GM18502 (cell line): ENCODE data around the gene COL2A1.

ENCODE experiments used
- ATAC-seq: cut with Tn5 transposase; IDR thresholded peaks from one replicate; pipeline ENCODE4 v1.9.1; 2021; ENCODE audit warnings: mild to moderate bottlenecking; ENCODE audit not compliant: unreplicated experiment, poor library complexity

The COL2A1 gene

GRCh38 chr12:48004053-48004941 lies at the start of gene COL2A1:
TSS of gene COL2A1 (minus strand) at chr12:48004476. CDS start at chr12:48004321, 155 bp downstream.
- ATAC-seq: no peak

- no peak for ATAC-seq
Observed at GRCh38 chr12:48053883-48054282, 49.6 kb upstream of the COL2A1 start.

GRCh38 chr12:48053122-48053521 lies 48.8 kb upstream of the COL2A1 start:
- ATAC-seq: no peak

- no peak for ATAC-seq
Observed at GRCh38 chr12:48051681-48052080, 47.4 kb upstream of the COL2A1 start.

GRCh38 chr12:48050174-48050573 lies 45.9 kb upstream of the COL2A1 start:
- no peak for ATAC-seq

GRCh38 chr12:48045965-48046518 lies 41.8 kb upstream of the COL2A1 start:
- ATAC-seq: no peak

- ATAC-seq: no peak
Observed at GRCh38 chr12:48045061-48045846, 41.0 kb upstream of the COL2A1 start.

- ATAC-seq: no peak
Observed at GRCh38 chr12:48044396-48044795, 40.1 kb upstream of the COL2A1 start.

GRCh38 chr12:48043771-48044170 lies 39.5 kb upstream of the COL2A1 start:
- no peak for ATAC-seq

GRCh38 chr12:48041591-48042423 lies 37.5 kb upstream of the COL2A1 start:
- ATAC-seq: no peak

GRCh38 chr12:48040354-48040753 lies 36.1 kb upstream of the COL2A1 start:
- no peak for ATAC-seq

GRCh38 chr12:48039151-48039550 lies 34.9 kb upstream of the COL2A1 start:
- no peak for ATAC-seq

GRCh38 chr12:48038085-48038484 lies 33.8 kb upstream of the COL2A1 start:
- no peak for ATAC-seq

GRCh38 chr12:48037267-48037915 lies 33.1 kb upstream of the COL2A1 start:
- ATAC-seq: no peak

- no peak for ATAC-seq
Observed at GRCh38 chr12:48036818-48037217, 32.5 kb upstream of the COL2A1 start.

- no peak for ATAC-seq
Observed at GRCh38 chr12:48034835-48035805, 30.8 kb upstream of the COL2A1 start.

GRCh38 chr12:48033451-48033850 lies 29.2 kb upstream of the COL2A1 start:
- ATAC-seq: no peak

GRCh38 chr12:48032597-48032996 lies 28.3 kb upstream of the COL2A1 start:
- no peak for ATAC-seq
